ENCODE results near the gene NFE2.

DNA sequence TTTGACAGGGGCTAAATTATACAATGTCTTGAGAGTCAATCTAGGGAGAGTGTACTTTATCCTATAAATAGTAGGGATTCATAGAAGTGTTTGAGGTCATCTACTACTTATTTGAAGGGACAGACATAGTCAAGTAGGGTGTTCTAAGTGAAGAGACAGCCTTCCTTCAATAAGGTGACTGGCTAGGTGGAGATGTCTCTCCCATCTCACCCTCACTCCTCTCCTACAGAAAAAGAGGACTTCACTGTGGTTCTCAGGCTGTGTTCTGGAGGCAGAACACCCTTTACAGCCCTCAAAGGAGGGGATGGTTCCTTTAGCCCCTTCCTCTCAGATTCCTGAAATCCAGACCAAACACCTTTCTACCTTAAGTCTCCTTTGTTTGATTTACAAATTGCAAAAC is 2.8 kb upstream of the NFE2 start:
- TF ChIP-seq, protein P1, sequence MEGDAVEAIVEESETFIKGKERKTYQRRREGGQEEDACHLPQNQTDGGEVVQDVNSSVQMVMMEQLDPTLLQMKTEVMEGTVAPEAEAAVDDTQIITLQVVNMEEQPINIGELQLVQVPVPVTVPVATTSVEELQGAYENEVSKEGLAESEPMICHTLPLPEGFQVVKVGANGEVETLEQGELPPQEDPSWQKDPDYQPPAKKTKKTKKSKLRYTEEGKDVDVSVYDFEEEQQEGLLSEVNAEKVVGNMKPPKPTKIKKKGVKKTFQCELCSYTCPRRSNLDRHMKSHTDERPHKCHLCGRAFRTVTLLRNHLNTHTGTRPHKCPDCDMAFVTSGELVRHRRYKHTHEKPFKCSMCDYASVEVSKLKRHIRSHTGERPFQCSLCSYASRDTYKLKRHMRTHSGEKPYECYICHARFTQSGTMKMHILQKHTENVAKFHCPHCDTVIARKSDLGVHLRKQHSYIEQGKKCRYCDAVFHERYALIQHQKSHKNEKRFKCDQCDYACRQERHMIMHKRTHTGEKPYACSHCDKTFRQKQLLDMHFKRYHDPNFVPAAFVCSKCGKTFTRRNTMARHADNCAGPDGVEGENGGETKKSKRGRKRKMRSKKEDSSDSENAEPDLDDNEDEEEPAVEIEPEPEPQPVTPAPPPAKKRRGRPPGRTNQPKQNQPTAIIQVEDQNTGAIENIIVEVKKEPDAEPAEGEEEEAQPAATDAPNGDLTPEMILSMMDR (IDR thresholded peaks at IDR 0.05): no peak
- no peak for TF ChIP-seq POLR2A (IDR thresholded peaks at IDR 0.05)
- TF ChIP-seq POLR2AphosphoS5 (IDR thresholded peaks at IDR 0.05): no peak
